ENCODE data around the gene GALNT17. TPM values are rescaled to one million over a fixed set of nuclear protein-coding genes. Genes with fewer than 3 reads are reported as not detected.

Gene GALNT17
- total RNA-seq, 3 donors from 2014 or later = 1.2 to 9.9 (median 3.3) TPM

- Histone ChIP-seq H3K4me3 (no peak overlapping the region), H3K4me1 (no peaks in the 10 kb centered on the region), H3K27ac (no peak overlapping the region), H3K36me3 (no peaks in the 10 kb centered on the region), H3K27me3 (no peaks in the 10 kb centered on the region), H3K9me3 (peaks cover 8 to 44% of the 10 kb centered on the region in 2 donors)
- intact Hi-C loops (cut with DNase I; ENCODE audit: low total_unique reads) = no loop called here
- TF ChIP-seq CTCF (IDR thresholded peaks at IDR 0.05) (no peak), POLR2AphosphoS5 (IDR thresholded peaks at IDR 0.05) (no peak), POLR2A (IDR thresholded peaks at IDR 0.05) (no peak)
- no peak for DNase-seq (ENCODE audit: low spot score in 2 of 2)
Measured at GRCh38 chr7:71518880-71519279, 386.9 kb downstream of the GALNT17 start.

DNA sequence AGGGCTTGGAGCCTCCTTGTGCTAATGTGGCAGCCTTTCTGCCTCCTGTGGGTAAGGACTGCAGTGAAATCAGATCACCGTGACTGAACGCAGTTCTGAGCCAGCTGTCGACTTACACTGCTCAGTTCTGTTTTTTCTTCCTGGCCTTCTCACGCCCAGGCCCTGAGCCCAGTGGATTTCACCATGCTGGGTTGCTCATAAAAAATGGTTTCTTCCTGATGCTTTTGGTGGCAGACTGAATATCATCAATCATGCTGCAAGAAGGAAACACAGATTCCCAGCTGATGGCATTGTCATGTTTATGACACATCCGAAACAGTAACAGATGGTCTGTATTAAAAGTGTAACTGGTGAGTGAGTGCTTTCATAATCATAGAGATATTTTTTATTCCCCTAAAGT is 389.6 kb downstream of the GALNT17 start:
- Histone ChIP-seq H3K27ac (no peak overlapping the region), H3K4me1 (no peaks in the 10 kb centered on the region), H3K4me3 (no peak overlapping the region), H3K27me3 (no peaks in the 10 kb centered on the region), H3K9me3 (peaks cover 8 to 32% of the 10 kb centered on the region in 2 donors), H3K36me3 (no peaks in the 10 kb centered on the region)
- TF ChIP-seq POLR2AphosphoS5 (IDR thresholded peaks at IDR 0.05) (peak in 2 of 3 donors; percentile 16 to 21), POLR2A (IDR thresholded peaks at IDR 0.05) (no peak)
- DNase-seq (ENCODE audit: low spot score in 2 of 2) = no peak
- intact Hi-C loops (cut with DNase I; ENCODE audit: low total_unique reads) = no loop called here

- intact Hi-C loops (cut with DNase I; ENCODE audit: low total_unique reads) = no loop called here
- Histone ChIP-seq H3K27ac (no peak overlapping the region), H3K4me1 (no peaks in the 10 kb centered on the region), H3K4me3 (no peak overlapping the region), H3K36me3 (no peaks in the 10 kb centered on the region), H3K27me3 (no peaks in the 10 kb centered on the region), H3K9me3 (peaks cover 0 to 14% of the 10 kb centered on the region in 2 donors)
- no peak for DNase-seq (ENCODE audit: low spot score in 2 of 2)
- no peak for TF ChIP-seq POLR2AphosphoS5 (IDR thresholded peaks at IDR 0.05)
- no peak for TF ChIP-seq CTCF (IDR thresholded peaks at IDR 0.05)
- TF ChIP-seq POLR2A (IDR thresholded peaks at IDR 0.05) = no peak
Measured at GRCh38 chr7:71526106-71526505, 394.2 kb downstream of the GALNT17 start.

DNA sequence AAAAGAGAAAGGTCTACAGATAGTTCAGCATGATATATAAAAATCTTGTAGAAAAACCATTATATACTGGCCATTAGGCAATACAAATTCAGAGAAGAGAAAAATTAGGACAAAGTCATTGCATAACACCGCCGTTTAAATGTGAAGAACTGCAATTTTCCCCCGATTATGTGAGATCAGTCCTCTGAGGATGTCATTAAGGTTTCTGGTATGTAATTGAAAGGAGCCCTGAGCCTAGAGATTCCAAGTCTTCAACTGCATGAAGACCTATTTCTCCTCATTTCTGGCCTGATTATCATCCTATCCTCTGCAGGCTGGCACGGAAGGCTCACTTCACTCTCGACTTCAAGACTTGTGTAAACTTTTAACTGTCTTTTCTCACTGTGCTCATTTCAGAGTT is 395.3 kb downstream of the GALNT17 start:
- intact Hi-C loops (cut with DNase I; ENCODE audit: low total_unique reads) = no loop called here
- no peak overlapping the region for H3K4me3 ChIP-seq
- no peak for TF ChIP-seq CTCF (IDR thresholded peaks at IDR 0.05)
- no peaks in the 10 kb centered on the region for H3K4me1 ChIP-seq
- no peaks in the 10 kb centered on the region for H3K36me3 ChIP-seq
- no peak overlapping the region for H3K27ac ChIP-seq
- DNase-seq (ENCODE audit: low spot score in 2 of 2) = no peak
- H3K9me3 ChIP-seq = peaks cover 0 to 8% of the 10 kb centered on the region in 2 donors
- H3K27me3 ChIP-seq = no peaks in the 10 kb centered on the region

GRCh38 chr7:71535616-71536015 is 403.7 kb downstream of the GALNT17 start:
- H3K27me3 ChIP-seq = no peaks in the 10 kb centered on the region
- H3K9me3 ChIP-seq = no peaks in the 10 kb centered on the region
- intact Hi-C loops (cut with DNase I; ENCODE audit: low total_unique reads) = no loop called here
- no peaks in the 10 kb centered on the region for H3K36me3 ChIP-seq
- H3K4me1 ChIP-seq = no peaks in the 10 kb centered on the region
- no peak for DNase-seq (ENCODE audit: low spot score in 2 of 2)
- no peak for TF ChIP-seq POLR2AphosphoS5 (IDR thresholded peaks at IDR 0.05)
- no peak for TF ChIP-seq CTCF (IDR thresholded peaks at IDR 0.05)
- TF ChIP-seq POLR2A (IDR thresholded peaks at IDR 0.05) = no peak
- no peak overlapping the region for H3K27ac ChIP-seq
- no peak overlapping the region for H3K4me3 ChIP-seq

- no peak overlapping the region for H3K27ac ChIP-seq
- DNase-seq (ENCODE audit: low spot score in 2 of 2) = no peak
- no peaks in the 10 kb centered on the region for H3K4me1 ChIP-seq
- no peaks in the 10 kb centered on the region for H3K9me3 ChIP-seq
- no peaks in the 10 kb centered on the region for H3K27me3 ChIP-seq
- no peak overlapping the region for H3K4me3 ChIP-seq
- H3K36me3 ChIP-seq = no peaks in the 10 kb centered on the region
- TF ChIP-seq POLR2AphosphoS5 (IDR thresholded peaks at IDR 0.05) = no peak
- no peak for TF ChIP-seq CTCF (IDR thresholded peaks at IDR 0.05)
- no peak for TF ChIP-seq POLR2A (IDR thresholded peaks at IDR 0.05)
- intact Hi-C loops (cut with DNase I; ENCODE audit: low total_unique reads) = no loop called here
Measured at GRCh38 chr7:71538210-71538609, 406.3 kb downstream of the GALNT17 start.

Data from breast epithelium (tissue), 4 donors.